GM21367 (cell line): ENCODE measurements around the gene PSMB9.
"Not testable (repeated sequence)": the region's sequence is repeated elsewhere in the genome, so short reads cannot be mapped to it uniquely, and the experiment has no call there.

Experiments
- ATAC-seq: cut with Tn5 transposase; IDR thresholded peaks from one replicate; pipeline ENCODE4 v1.9.1; 2021; ENCODE audit not compliant: unreplicated experiment

The PSMB9 gene

GRCh38 chr6:32858194-32858593 lies 4.2 kb downstream of the PSMB9 start:
- no peak for ATAC-seq

GRCh38 chr6:32860674-32861073 lies 6.7 kb downstream of the PSMB9 start:
- no peak for ATAC-seq

- ATAC-seq: no peak
Measured at GRCh38 chr6:32862725-32863124, 8.7 kb downstream of the PSMB9 start.

- no peak for ATAC-seq
Measured at GRCh38 chr6:32865724-32866443, 11.9 kb downstream of the PSMB9 start.

GRCh38 chr6:32867022-32867477 lies 13.1 kb downstream of the PSMB9 start:
- ATAC-seq: no peak

GRCh38 chr6:32867554-32868256 lies 13.7 kb downstream of the PSMB9 start:
- no peak for ATAC-seq

- no peak for ATAC-seq
Measured at GRCh38 chr6:32868257-32868788, 14.3 kb downstream of the PSMB9 start.

GRCh38 chr6:32873947-32874346 lies 20.0 kb downstream of the PSMB9 start:
- not testable (repeated sequence) for ATAC-seq

GRCh38 chr6:32876603-32877002 lies 22.6 kb downstream of the PSMB9 start:
- ATAC-seq: no peak

- no peak for ATAC-seq
Measured at GRCh38 chr6:32879691-32880090, 25.7 kb downstream of the PSMB9 start.

GRCh38 chr6:32880962-32881361 lies 27.0 kb downstream of the PSMB9 start:
- ATAC-seq: not testable (repeated sequence)

- ATAC-seq: no peak
Measured at GRCh38 chr6:32882879-32883250, 28.9 kb downstream of the PSMB9 start.

- ATAC-seq: no peak
Measured at GRCh38 chr6:32883789-32884188, 29.8 kb downstream of the PSMB9 start.

- no peak for ATAC-seq
Measured at GRCh38 chr6:32885698-32886286, 31.8 kb downstream of the PSMB9 start.

GRCh38 chr6:32886681-32887383 lies 32.8 kb downstream of the PSMB9 start:
- no peak for ATAC-seq

GRCh38 chr6:32887616-32888015 lies 33.6 kb downstream of the PSMB9 start:
- no peak for ATAC-seq

- no peak for ATAC-seq
Measured at GRCh38 chr6:32888576-32888975, 34.6 kb downstream of the PSMB9 start.

- ATAC-seq: no peak
Measured at GRCh38 chr6:32889533-32889932, 35.5 kb downstream of the PSMB9 start.

GRCh38 chr6:32890831-32891230 lies 36.8 kb downstream of the PSMB9 start:
- no peak for ATAC-seq

- ATAC-seq: peak; percentile 78
Measured at GRCh38 chr6:32894085-32895005, 40.4 kb downstream of the PSMB9 start.
